ACHN (cell line): ENCODE results near the gene LRRC4C.

Experiments used
- DNase-seq: peaks from one replicate; pipeline ENCODE4 v3.0.0-alpha.2; 2015
- in situ Hi-C: cut with HindIII; loops from 2 replicates; pipeline ENCODE4 v1.10.0; 2017; ENCODE audit warnings: low sequenced_read_pairs, low pct_ligation_motif_present, low pct_unique_long_range_greater_than_20kb

The LRRC4C gene

DNA sequence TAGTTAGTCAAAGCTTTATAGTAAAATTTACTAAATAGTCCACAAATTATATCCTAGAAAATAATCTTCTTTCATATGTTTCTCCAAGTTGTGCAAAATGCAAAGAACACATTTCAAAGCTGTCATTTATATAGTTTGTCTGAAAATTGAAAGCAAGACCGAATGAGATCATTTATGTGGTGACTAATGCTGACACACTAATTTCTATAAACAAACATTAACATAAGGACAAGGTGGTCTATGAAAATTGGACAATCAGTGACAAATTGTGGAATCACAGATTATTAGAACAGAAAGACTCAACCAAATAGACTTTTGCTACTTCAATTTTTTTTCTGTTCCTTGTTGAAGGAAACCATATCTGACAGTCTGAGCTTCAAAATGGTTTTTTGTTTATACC is 1056.1 kb downstream of the LRRC4C start:
- no peak for DNase-seq
- in situ Hi-C loops = no loop called here

DNA sequence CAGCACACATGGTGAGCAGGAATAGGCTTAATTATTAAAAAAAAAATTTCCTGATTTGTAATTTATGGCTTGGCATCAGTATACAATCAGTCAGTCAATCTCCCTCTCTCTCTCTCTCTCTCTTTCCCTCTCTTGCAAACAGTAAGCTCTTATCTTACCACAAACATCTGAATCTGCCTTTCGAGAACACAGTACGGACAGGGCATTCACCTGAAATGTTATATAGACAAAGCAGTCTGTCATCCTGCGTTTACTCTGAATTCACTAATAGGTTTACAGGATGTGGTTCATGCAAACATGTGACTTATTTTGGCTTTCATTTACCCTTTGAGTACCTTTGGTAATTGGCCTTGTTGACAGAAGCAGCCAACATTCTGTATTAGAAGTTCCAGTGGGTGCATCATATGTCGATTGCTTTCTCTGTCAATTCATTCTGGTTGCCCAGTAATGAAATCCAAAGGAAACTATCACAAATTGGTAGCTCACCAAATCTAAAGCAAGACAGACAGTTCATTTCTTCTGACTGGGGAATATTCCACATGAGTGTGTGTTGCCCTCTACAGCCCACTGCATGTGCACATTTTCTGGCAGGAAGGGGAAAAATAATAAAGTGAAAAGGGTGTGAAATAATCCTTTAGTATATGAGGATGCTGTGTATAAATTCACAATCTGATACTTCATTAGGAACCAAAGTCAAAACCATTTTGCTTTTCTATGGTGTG is 1058.2 kb downstream of the LRRC4C start:
- no peak for DNase-seq
- in situ Hi-C loops = no loop called here

DNA sequence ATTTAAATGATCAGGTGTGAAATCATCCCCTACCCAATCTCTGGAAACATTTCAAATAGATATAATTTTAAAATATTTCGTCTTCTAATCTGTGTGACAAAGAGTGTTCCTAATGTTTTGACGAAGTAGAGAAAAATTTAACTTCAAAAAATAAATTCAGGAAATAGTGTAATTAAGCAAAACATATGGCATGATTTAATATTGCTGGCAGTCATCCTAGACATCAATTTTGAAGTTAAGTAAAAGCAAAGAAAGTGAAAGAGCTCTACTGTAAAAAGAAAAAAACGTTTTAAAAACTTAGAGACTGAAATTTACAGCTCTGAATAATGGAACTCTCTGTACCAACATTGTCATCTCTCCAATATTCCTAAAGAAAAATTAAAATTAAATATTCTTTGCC is 1062.3 kb downstream of the LRRC4C start:
- no peak for DNase-seq
- in situ Hi-C loops = no loop called here

DNA sequence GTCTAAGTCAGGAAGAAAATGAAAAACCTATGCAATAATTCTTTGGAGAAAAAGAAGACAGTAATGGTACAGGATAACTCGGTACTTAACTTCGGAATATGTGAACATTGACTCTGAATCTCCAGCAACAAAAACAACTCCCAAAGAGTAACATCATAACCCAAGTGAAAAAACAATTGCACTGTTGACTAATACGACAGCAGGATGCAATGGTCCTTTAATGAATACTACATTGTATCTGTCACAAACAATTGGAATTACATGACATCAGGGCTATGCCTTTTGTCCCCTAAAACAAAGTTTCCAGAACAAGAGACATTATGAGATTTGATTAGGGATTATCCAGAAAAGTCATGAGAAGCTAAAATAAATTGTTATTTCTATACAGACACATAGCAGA is 1065.9 kb downstream of the LRRC4C start:
- in situ Hi-C loops = no loop called here
- DNase-seq = no peak

DNA sequence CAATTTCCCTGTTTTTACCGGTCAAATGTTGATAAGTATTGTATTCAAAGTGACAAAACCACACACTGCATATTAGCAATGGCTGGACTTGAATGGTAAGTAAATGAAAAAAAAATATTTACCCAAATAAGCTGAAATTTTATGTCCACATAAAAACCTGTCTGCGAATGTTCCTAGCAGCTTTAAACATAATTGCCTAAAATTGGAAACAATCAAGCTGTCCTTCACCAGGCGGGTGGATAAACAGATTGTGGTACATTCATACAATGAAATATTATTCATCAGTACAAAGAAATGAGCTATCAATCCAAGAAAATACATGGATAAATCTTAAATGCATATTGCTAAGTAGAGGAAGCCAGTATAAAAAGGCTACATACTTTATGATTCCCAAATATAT is 1067.8 kb downstream of the LRRC4C start:
- DNase-seq = no peak
- in situ Hi-C loops = no loop called here

DNA sequence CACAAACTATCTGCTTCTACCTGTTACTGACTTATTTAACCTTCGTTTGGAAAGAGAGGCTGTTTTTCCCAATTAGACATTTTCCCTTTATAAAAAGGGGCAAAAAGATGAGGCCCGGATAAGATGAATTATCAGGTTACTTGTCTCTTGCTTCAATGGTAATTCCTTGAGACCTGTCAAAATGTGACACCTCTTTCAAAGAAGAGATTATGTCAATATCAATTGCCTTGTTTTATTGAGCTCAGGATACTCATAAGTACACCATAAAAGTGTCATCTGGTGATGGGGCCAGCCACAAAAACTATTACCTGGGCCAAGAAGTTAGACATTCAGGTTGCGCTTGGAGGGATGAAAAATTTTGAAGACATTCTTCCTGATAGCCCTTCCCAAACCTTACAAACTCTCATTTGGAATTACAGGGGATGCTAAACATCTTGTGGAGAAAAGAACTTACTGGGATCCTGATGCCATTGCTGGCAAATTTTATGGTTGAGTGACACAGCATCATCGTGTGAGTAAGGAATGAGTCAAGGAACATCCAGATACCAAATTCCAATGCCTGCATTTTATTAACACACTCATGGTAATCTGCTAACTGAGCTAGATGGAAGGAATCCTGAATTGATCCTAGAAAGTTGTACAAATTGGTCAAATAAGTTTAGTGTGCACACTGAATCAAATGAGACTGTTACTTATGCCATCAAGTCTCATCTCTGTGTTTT is 1071.2 kb downstream of the LRRC4C start:
- peak; percentile 71 for DNase-seq
- in situ Hi-C loops = no loop called here

DNA sequence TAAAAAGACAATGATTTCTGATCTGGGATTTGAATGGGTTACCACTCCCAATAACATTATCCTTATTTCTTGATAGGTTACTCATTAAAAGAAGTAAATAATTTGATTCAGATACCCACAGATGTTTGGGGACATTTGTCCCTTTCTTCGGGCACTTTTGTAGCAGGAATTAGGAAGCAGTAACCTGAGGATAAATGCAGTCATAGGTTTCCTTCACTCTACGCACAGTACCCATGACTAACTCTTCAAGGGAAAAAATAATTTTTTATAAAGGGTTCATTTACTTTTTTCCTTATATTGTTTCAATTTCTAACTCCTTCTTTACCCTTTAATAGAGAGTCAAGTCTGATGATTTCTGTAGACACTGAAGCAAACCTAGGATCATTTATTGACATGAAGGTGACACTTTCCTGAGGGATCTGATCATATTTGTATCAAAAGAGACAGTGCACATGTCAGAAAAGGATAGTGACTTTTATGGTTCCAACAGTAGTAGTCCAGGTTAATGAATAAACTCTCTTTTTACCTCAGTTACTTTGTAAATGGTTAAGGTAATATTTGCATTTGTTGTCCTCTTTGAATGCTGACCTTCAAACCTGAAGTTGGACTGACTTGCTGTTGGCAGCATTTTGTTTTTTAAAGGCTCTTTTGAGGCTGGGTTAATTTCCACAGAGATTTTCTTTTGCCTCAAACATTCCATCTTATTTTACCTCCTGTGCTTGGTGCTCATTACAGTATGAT is 1072.0 kb downstream of the LRRC4C start:
- in situ Hi-C loops = no loop called here

DNA sequence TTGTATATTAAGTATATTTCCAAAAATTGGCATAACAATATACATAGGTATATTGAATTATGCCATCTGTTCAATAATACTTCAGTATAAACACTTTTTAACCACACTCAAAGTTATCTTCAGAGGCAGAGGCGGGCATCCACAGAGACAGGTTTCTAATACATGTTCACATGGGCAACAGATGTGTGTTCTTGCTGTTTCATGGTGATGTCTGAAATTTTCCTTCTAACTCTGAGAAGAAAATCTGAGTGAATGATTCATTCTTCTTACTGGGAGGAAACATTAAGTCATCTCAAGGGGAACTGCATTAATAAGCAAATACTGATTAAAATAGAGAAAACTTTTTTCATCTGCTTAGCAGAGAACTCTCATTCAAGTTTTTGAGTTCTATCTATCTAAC is 1074.5 kb downstream of the LRRC4C start:
- in situ Hi-C loops = no loop called here

More for the DNA sequence above, 1072.0 kb downstream of the LRRC4C start:
- DNase-seq = no peak

DNA sequence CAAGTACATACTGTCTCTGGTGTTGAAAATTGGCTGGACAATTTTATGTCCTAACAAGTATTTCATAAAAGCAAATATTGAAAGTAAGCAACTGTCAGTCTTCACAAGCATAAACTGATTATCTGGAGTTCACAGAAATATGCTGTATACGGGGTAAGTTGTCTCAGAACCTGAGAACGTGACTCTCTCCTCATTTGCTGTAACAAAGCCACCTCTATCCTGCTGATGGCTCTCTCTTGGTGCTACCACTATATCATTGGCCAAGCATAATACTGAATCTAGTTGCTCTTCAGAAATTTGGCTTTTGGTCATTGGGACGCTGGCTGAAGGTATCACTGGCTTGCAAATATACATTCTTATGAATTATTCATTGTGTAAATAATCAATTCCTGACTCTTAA is 1078.0 kb downstream of the LRRC4C start:
- DNase-seq = no peak
- in situ Hi-C loops = no loop called here

More for the DNA sequence above, 1074.5 kb downstream of the LRRC4C start:
- no peak for DNase-seq

DNA sequence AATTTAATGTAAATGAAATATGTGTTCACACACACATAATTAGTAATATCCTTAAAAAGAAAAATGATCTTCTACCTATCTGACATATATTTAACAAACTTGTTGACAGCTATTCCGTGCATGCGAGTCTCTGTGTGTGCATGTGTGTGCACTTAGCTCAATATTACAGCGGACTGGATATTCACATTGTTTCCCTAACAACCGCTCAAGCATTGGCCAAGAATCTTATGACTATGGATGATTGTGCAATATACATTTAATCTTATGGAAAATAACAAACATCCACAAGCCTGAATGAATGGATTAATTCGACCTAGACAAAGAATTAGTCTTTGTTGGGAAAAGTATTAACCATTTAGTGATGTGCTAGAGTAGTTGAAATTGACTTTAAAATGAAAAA is 1078.6 kb downstream of the LRRC4C start:
- in situ Hi-C loops = no loop called here
- DNase-seq = no peak

DNA sequence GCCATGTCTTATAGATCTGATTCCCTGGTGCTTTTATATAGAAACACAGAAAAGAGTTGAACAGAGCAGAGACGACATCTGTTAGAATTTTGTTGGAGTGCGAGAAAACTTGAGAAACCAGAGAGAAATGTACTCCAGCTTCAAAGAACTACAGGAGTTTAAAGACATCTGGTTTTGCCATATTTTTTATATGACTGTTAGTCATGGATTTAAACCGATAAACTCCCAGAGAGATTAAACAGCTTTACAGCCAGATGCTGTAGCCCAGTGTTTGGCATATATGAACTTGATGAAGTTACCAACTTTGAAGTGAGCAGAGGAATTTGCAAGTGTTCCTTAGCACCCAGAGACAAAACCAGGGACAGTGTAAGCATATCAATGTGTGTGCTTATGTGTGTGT is 1083.1 kb downstream of the LRRC4C start:
- in situ Hi-C loops = no loop called here
- DNase-seq = no peak

DNA sequence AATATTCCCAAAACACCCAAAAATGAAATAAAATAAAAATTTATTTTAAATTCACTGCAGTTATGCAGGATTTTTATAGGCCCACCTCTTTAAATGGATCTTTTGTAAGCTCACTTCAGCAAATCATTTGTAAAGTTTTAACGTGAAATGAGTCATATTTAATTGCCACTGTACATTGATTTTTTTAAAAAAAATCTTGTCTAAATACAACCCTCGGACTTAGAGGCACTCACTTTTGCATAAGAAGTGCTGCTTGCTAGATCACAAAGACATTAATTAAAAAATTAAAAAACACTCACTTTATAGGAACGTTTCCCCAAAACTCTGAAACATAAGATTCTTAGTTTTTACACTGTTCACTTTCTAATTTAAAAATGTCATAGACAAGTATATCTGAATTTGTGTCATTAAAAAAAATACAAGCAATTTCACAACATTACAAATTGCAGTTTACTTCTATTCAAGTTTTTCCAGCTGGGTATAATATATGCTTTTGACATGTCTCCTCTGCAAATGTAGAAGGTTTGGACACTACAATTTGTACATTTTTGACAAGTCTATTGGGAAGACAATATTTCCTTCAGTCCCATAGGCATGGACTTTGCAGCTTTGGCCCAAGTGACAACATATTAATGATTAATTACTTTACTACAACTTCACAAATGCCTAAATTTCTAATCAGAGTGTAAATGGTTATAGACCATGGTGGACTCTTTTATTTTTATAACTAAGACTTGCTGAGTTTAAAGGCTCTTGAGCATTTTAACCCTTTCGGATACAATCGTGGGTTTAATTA is 1088.4 kb downstream of the LRRC4C start:
- in situ Hi-C loops = no loop called here
- no peak for DNase-seq

DNA sequence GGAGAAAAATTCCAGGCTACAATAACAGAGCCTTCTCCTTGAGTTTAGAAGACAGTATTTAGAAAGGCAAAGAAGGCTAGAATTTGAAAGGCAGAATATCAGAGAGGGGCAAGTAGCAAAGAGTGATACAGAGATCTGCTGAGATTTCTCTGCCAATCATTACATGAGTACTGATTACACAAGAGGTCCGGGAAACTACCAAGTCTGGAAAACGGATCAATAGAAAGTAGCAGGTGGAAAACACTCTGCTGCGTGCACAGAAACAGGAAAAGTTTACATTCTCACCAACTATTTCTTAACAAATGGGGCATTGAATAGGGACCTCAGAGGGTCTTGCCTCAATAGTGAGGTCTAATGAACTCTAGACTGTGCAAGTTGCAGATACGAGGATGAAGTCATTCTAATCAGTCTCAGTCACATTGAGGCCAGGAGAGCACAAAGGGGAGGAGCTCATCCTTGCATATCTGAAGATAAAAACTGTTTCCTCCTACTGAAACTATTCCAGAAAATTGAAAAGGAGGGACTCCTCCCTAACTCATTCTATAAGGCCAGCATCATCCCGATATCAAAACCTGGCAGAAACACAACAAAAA is 1099.2 kb downstream of the LRRC4C start:
- no peak for DNase-seq

DNA sequence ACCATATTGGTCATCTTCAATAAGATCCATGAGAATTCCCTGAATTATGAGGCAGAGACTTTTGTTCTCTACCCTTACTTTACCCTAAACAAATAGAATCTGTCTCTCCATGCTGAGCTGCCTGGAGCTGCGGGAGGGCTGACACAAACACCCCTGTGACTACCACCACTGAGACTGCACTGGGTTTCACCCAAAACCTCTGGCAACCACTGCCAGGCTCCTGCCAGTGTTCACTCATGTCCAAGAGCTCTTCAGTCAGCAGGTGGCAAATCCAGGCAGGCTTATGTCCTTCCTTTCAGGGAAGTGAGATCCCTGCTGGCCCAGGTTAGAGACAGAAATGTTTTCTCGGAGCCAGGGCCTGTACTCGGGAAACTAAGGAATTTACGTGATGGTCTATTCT is 1105.3 kb downstream of the LRRC4C start:
- no peak for DNase-seq
- in situ Hi-C loops = no loop called here

More for the DNA sequence above, 1099.2 kb downstream of the LRRC4C start:
- in situ Hi-C loops = no loop called here

DNA sequence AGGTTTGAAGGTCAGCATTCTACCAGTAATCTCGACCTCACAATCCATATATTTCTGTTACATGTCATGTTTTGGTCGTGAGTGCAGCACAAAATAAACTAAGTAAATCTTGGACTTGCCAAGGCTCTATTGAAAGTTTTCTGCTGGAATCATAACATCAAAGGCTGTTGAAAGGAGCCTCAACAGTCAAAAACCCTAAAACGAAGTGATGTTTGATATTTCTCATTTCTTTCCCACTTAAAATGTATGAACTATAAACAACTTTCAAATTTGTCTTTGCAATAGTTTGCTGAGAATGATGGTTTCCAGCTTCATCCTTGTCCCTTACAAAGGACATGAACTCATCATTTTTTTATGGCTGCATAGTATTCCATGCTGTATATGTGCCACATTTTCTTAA is 1118.5 kb downstream of the LRRC4C start:
- no peak for DNase-seq
- in situ Hi-C loops = no loop called here

DNA sequence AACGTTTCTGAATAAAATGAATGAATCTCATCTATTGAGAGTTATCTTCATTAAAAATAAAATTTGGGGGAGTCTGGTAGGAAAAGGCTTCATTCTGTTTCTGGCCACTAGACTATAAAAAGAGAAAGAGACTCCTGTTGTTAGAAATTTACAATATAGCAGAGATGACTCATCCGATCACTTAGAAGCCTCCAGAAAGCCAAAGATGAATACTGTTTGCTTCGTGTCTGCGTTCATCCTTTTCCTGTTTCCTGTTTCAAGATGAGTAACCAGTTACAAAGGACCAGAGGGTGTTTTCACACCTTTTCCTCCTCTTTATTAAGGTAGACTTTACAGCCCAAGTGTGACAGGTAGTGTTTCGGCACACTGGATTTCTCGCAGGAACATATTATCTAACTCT is 1120.7 kb downstream of the LRRC4C start:
- no peak for DNase-seq
- in situ Hi-C loops = no loop called here

DNA sequence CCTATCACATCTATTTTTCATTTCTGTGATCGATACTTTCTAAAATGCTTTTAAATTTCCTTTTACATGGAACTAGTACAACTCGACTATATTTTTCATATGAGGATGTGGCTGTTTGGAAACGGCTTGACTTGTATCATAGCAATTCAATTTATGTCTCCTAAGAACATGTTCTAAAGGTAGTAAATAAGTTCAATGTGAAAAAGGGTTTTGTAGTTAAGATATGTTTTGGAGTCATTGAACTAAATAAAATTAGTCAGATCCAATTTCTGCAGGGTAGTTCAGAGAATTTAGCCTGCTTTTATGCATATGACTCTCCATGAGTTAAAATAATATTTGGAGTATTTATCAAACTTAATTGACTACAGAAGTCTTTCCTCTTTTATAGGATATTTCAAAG is 1121.4 kb downstream of the LRRC4C start:
- no peak for DNase-seq
- in situ Hi-C loops = no loop called here

DNA sequence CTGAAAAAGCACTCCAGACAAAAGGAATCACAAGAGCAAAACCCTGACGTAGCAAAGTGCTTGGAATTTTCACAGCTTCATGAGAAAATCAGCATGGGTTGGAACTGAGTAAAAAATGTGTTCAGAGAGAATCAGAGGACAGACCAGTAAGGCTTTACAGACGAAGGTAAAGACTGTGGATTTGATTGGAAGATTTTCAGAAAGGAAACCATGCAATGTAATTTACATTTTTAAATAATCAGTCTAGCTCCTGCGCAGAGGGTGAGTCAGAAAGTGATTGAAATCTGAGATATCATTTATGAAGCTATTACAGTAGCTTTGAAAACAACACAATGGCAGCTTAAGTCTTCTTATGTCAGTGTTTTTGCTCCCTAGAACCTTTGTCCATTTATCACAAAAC is 1122.3 kb downstream of the LRRC4C start:
- in situ Hi-C loops = no loop called here
- no peak for DNase-seq
